ENCODE data around the gene EYA2.

EYA2 gene

DNA sequence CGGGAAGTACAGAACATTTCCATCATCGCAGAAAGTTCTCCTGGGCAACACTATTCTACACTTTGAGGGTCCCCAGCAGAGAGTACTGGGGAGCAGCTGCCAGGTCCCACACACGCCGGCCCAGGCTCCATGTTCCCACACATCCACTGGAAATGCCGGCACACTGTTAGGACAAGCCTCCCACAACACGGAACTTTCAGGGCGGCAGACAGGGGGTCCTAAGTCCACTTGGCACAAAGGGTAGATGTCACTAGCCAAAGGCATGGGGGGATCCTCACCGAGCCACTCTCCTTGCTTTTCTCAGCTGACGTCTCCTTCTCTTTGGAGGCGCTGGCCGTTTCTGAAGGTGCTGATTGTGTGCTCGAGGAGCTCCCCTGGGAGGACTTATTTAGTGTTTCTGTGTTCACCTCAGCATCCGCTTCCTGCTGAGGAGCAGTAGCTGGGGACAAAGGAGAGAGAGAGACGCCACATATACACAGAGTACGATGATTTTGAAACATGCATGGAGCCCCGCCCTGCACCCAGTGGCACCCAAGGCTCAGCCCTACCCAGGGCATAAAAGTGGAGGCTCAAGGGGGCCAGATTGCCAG lies 326.5 kb downstream of the EYA2 start:
- DNase-seq (ENCODE audit: low spot score), result no peak
- H3K4me1 ChIP-seq (ENCODE audit: control insufficient read depth in 2 of 2, insufficient read depth in 1 of 2, low read depth in 1 of 2, low read length in 2 of 2), result peaks cover 2% of the 10 kb centered on the region in 2 donors

GRCh38 chr20:47222468-47223119 lies 328.0 kb downstream of the EYA2 start:
- H3K23ac ChIP-seq (ENCODE audit: low read depth, low read length, poor library complexity), result no peak overlapping the region
- no peak overlapping the region for H3K14ac ChIP-seq (ENCODE audit: low read length)
- no peak overlapping the region for H3K4ac ChIP-seq (ENCODE audit: low read length)
- peaks cover 49 to 97% of the 10 kb centered on the region in 2 donors for H3K36me3 ChIP-seq (replicated peaks in 1 of 2; ENCODE audit: control insufficient read depth in 2 of 2, insufficient read depth in 2 of 2, low read length in 2 of 2)
- no peak overlapping the region for H2AK5ac ChIP-seq (ENCODE audit: low read depth, low read length)
- WGBS, 2 donors (ENCODE audit: extremely low coverage in 2 of 2, insufficient read length in 2 of 2, insufficient replicate concordance in 1 of 2), result no CpG with 5 or more reads among the region's 12 CpGs
- no peak overlapping the region for H3K9ac ChIP-seq (ENCODE audit: low read depth, low read length, poor library complexity)
- DNase-seq (ENCODE audit: low spot score), result no peak
- H3K27me3 ChIP-seq (ENCODE audit: control insufficient read depth in 3 of 3, insufficient read depth in 3 of 3, low read depth in 1 of 3, low read length in 3 of 3), result no peaks in the 10 kb centered on the region
- peaks cover 2% of the 10 kb centered on the region for H3K79me1 ChIP-seq (ENCODE audit: low read depth, low read length)
- no peak overlapping the region for H2AFZ ChIP-seq (ENCODE audit: low read length)
- H2BK5ac ChIP-seq (ENCODE audit: low read length), result no peak overlapping the region
- no peak overlapping the region for H2BK12ac ChIP-seq (ENCODE audit: low read length)
- H3K9me3 ChIP-seq (replicated peaks in 1 of 2; ENCODE audit: control insufficient read depth in 2 of 2, insufficient read depth in 1 of 2, low read depth in 1 of 2, low read length in 2 of 2), result no peaks in the 10 kb centered on the region
- H3K4me2 ChIP-seq (ENCODE audit: insufficient read depth, low read length, poor library complexity, severe bottlenecking), result no peak overlapping the region
- H4K91ac ChIP-seq (ENCODE audit: low read depth, low read length, poor library complexity), result no peak overlapping the region
- H2BK120ac ChIP-seq (ENCODE audit: low read depth, low read length), result no peak overlapping the region
- H4K8ac ChIP-seq (ENCODE audit: low read depth, low read length), result no peak overlapping the region
- no peak overlapping the region for H3K18ac ChIP-seq (ENCODE audit: low read length)
- H3K27ac ChIP-seq (replicated peaks; ENCODE audit: low read length), result no peak overlapping the region
- no peak overlapping the region for H2BK15ac ChIP-seq (ENCODE audit: low read length)
- peaks cover 2% of the 10 kb centered on the region in 2 donors for H3K4me1 ChIP-seq (ENCODE audit: control insufficient read depth in 2 of 2, insufficient read depth in 1 of 2, low read depth in 1 of 2, low read length in 2 of 2)
- no peak overlapping the region for H3K4me3 ChIP-seq (ENCODE audit: low read length in 2 of 2)

More for the DNA sequence above, 326.5 kb downstream of the EYA2 start:
- Histone ChIP-seq H2AK5ac (ENCODE audit: low read depth, low read length) (no peak overlapping the region), H3K36me3 (replicated peaks in 1 of 2; ENCODE audit: control insufficient read depth in 2 of 2, insufficient read depth in 2 of 2, low read length in 2 of 2) (peaks cover 45 to 96% of the 10 kb centered on the region in 2 donors), H3K79me1 (ENCODE audit: low read depth, low read length) (peaks cover 2% of the 10 kb centered on the region), H3K14ac (ENCODE audit: low read length) (no peak overlapping the region), H2BK15ac (ENCODE audit: low read length) (no peak overlapping the region), H3K18ac (ENCODE audit: low read length) (no peak overlapping the region), H3K4me3 (ENCODE audit: low read length in 2 of 2) (no peak overlapping the region), H2BK5ac (ENCODE audit: low read length) (no peak overlapping the region), H3K23ac (ENCODE audit: low read depth, low read length, poor library complexity) (no peak overlapping the region), H2BK120ac (ENCODE audit: low read depth, low read length) (no peak overlapping the region), H3K4ac (ENCODE audit: low read length) (no peak overlapping the region), H3K9me3 (replicated peaks in 1 of 2; ENCODE audit: control insufficient read depth in 2 of 2, insufficient read depth in 1 of 2, low read depth in 1 of 2, low read length in 2 of 2) (no peaks in the 10 kb centered on the region), H3K4me2 (ENCODE audit: insufficient read depth, low read length, poor library complexity, severe bottlenecking) (no peak overlapping the region), H3K27ac (replicated peaks; ENCODE audit: low read length) (no peak overlapping the region), H3K27me3 (ENCODE audit: control insufficient read depth in 3 of 3, insufficient read depth in 3 of 3, low read depth in 1 of 3, low read length in 3 of 3) (no peaks in the 10 kb centered on the region), H4K8ac (ENCODE audit: low read depth, low read length) (no peak overlapping the region), H4K91ac (ENCODE audit: low read depth, low read length, poor library complexity) (no peak overlapping the region), H2AFZ (ENCODE audit: low read length) (no peak overlapping the region), H2BK12ac (ENCODE audit: low read length) (no peak overlapping the region), H3K9ac (ENCODE audit: low read depth, low read length, poor library complexity) (no peak overlapping the region)
- WGBS, 2 donors (ENCODE audit: extremely low coverage in 2 of 2, insufficient read length in 2 of 2, insufficient replicate concordance in 1 of 2), result no CpG with 5 or more reads among the region's 16 CpGs

- H3K4me2 ChIP-seq (ENCODE audit: insufficient read depth, low read length, poor library complexity, severe bottlenecking), result no peak overlapping the region
These were observed 329.3 kb downstream of the EYA2 start for GRCh38 chr20:47223896-47224295.

DNA sequence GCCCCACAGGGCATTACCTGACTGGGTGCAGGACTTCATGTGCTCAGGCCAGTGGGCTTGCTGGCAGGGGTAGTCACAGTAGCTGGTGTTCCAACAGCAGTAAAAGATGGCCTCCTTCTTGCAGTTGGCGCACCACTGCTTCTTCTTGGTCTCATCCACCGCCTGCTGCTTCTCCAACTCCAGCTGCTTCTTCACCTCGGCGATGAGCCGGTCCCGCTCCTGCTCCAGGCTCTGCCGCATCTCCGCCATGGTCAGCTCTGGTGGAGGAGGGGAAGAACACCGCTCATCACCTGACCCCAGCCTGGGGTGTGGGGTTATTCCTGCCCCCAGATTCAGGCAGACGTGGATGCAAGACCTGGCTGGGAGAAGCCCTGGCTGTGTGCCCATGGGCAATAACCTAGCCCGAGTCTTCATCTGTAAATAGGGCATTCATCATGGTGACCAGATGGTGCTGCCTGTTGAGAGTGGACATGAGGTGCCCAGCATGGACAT lies 329.7 kb downstream of the EYA2 start:
- H4K8ac ChIP-seq (ENCODE audit: low read depth, low read length), result no peak overlapping the region
- no peak overlapping the region for H3K27ac ChIP-seq (replicated peaks; ENCODE audit: low read length)
- H3K4me1 ChIP-seq (ENCODE audit: control insufficient read depth in 2 of 2, insufficient read depth in 1 of 2, low read depth in 1 of 2, low read length in 2 of 2), result peaks cover 2% of the 10 kb centered on the region in 2 donors
- H2AK5ac ChIP-seq (ENCODE audit: low read depth, low read length), result no peak overlapping the region
- H3K23ac ChIP-seq (ENCODE audit: low read depth, low read length, poor library complexity), result no peak overlapping the region
- H3K4me2 ChIP-seq (ENCODE audit: insufficient read depth, low read length, poor library complexity, severe bottlenecking), result no peak overlapping the region
- H3K18ac ChIP-seq (ENCODE audit: low read length), result no peak overlapping the region
- no peaks in the 10 kb centered on the region for H3K27me3 ChIP-seq (ENCODE audit: control insufficient read depth in 3 of 3, insufficient read depth in 3 of 3, low read depth in 1 of 3, low read length in 3 of 3)
- DNase-seq (ENCODE audit: low spot score), result no peak
- H2BK120ac ChIP-seq (ENCODE audit: low read depth, low read length), result no peak overlapping the region
- H2BK5ac ChIP-seq (ENCODE audit: low read length), result no peak overlapping the region
- H4K91ac ChIP-seq (ENCODE audit: low read depth, low read length, poor library complexity), result no peak overlapping the region
- H3K9me3 ChIP-seq (replicated peaks in 1 of 2; ENCODE audit: control insufficient read depth in 2 of 2, insufficient read depth in 1 of 2, low read depth in 1 of 2, low read length in 2 of 2), result no peaks in the 10 kb centered on the region
- H3K79me1 ChIP-seq (ENCODE audit: low read depth, low read length), result peaks cover 2% of the 10 kb centered on the region
- no peak overlapping the region for H3K9ac ChIP-seq (ENCODE audit: low read depth, low read length, poor library complexity)
- no peak overlapping the region for H3K14ac ChIP-seq (ENCODE audit: low read length)
- H2AFZ ChIP-seq (ENCODE audit: low read length), result no peak overlapping the region
- no peak overlapping the region for H2BK15ac ChIP-seq (ENCODE audit: low read length)
- WGBS, 2 donors (ENCODE audit: extremely low coverage in 2 of 2, insufficient read length in 2 of 2, insufficient replicate concordance in 1 of 2), result no CpG with 5 or more reads among the region's 11 CpGs
- H3K4ac ChIP-seq (ENCODE audit: low read length), result no peak overlapping the region
- peaks cover 50 to 100% of the 10 kb centered on the region in 2 donors for H3K36me3 ChIP-seq (replicated peaks in 1 of 2; ENCODE audit: control insufficient read depth in 2 of 2, insufficient read depth in 2 of 2, low read length in 2 of 2)
- H3K4me3 ChIP-seq (ENCODE audit: low read length in 2 of 2), result no peak overlapping the region
- no peak overlapping the region for H2BK12ac ChIP-seq (ENCODE audit: low read length)

More at GRCh38 chr20:47223896-47224295, 329.3 kb downstream of the EYA2 start:
- Histone ChIP-seq H3K18ac (ENCODE audit: low read length) (no peak overlapping the region), H2BK12ac (ENCODE audit: low read length) (no peak overlapping the region), H4K91ac (ENCODE audit: low read depth, low read length, poor library complexity) (no peak overlapping the region), H3K27me3 (ENCODE audit: control insufficient read depth in 3 of 3, insufficient read depth in 3 of 3, low read depth in 1 of 3, low read length in 3 of 3) (no peaks in the 10 kb centered on the region), H3K9ac (ENCODE audit: low read depth, low read length, poor library complexity) (no peak overlapping the region), H3K79me1 (ENCODE audit: low read depth, low read length) (peaks cover 2% of the 10 kb centered on the region), H2BK5ac (ENCODE audit: low read length) (no peak overlapping the region), H2AFZ (ENCODE audit: low read length) (no peak overlapping the region), H2AK5ac (ENCODE audit: low read depth, low read length) (no peak overlapping the region), H3K14ac (ENCODE audit: low read length) (no peak overlapping the region), H4K8ac (ENCODE audit: low read depth, low read length) (no peak overlapping the region), H3K36me3 (replicated peaks in 1 of 2; ENCODE audit: control insufficient read depth in 2 of 2, insufficient read depth in 2 of 2, low read length in 2 of 2) (peaks cover 47 to 97% of the 10 kb centered on the region in 2 donors), H3K27ac (replicated peaks; ENCODE audit: low read length) (no peak overlapping the region), H3K4me3 (ENCODE audit: low read length in 2 of 2) (no peak overlapping the region), H3K23ac (ENCODE audit: low read depth, low read length, poor library complexity) (no peak overlapping the region), H3K9me3 (replicated peaks in 1 of 2; ENCODE audit: control insufficient read depth in 2 of 2, insufficient read depth in 1 of 2, low read depth in 1 of 2, low read length in 2 of 2) (no peaks in the 10 kb centered on the region), H2BK15ac (ENCODE audit: low read length) (no peak overlapping the region), H2BK120ac (ENCODE audit: low read depth, low read length) (no peak overlapping the region), H3K4ac (ENCODE audit: low read length) (no peak overlapping the region), H3K4me1 (ENCODE audit: control insufficient read depth in 2 of 2, insufficient read depth in 1 of 2, low read depth in 1 of 2, low read length in 2 of 2) (peaks cover 2% of the 10 kb centered on the region in 2 donors)
- no peak for DNase-seq (ENCODE audit: low spot score)
- WGBS, 2 donors (ENCODE audit: extremely low coverage in 2 of 2, insufficient read length in 2 of 2, insufficient replicate concordance in 1 of 2), result no CpG with 5 or more reads among the region's 1 CpG

Data from neuronal stem cell (in vitro differentiated cells).